Testis (tissue), 3 donors: ENCODE data around the gene OXCT1. TPM values are rescaled to one million over a fixed set of nuclear protein-coding genes. Genes with fewer than 3 reads are reported as not detected.
"Not testable (repeated sequence)": the region's sequence is repeated elsewhere in the genome, so short reads cannot be mapped to it uniquely, and the experiment has no call there.

Experiments
- DNase-seq: peaks from one replicate; pipeline ENCODE4 v3.0.0-alpha.2; 2019
- H3K27ac ChIP-seq, 2 donors: fragments of 200-600 bp; sonication (generic); one replicate each; pipeline ENCODE4 v1.5.1; 2019
- H3K27me3 ChIP-seq: fragments of 200-600 bp; sonication (generic); one replicate; pipeline ENCODE4 v1.5.1; 2019
- H3K36me3 ChIP-seq: fragments of 200-600 bp; sonication (generic); one replicate; pipeline ENCODE4 v1.5.1; 2017; ENCODE audit warnings: low read depth; ENCODE audit errors: missing control alignments
- H3K4me1 ChIP-seq: fragments of 200-600 bp; sonication (generic); one replicate; pipeline ENCODE4 v1.5.1; 2019
- H3K4me3 ChIP-seq, 2 donors: fragments of 200-600 bp; sonication (generic); one replicate each; pipeline ENCODE4 v1.5.1; 2017 to 2019
- H3K9me3 ChIP-seq: fragments of 200-600 bp; sonication (generic); one replicate; pipeline ENCODE4 v1.5.1; 2017
- POLR2A ChIP-seq: fragments of 450-650 bp; IDR thresholded peaks from one replicate; pipeline ENCODE4 v1.6.1; 2017; ENCODE audit warnings: antibody characterized with exemption, mild to moderate bottlenecking, moderate library complexity
- WGBS, 2 donors: methylation state at CpG; one replicate each; pipeline ENCODE4 v1.1.5; 2018; 5-methylcytosine and 5-hydroxymethylcytosine counted together
- intact Hi-C: fragments of 100-400 bp; cut with DNase I; formaldehyde crosslinking; loops from one replicate; pipeline ENCODE4 v1.15.1; 2023; ENCODE audit warnings: low total_unique reads
- polyA plus RNA-seq: library from polyadenylated mRNA; stranded (reverse); fragments of 350-450 nt; fragmentation: Illumina TruSeq; extraction: RNeasy Lipid Tissue Mini Kit (QIAGEN cat#74804); gene quantifications from one replicate; pipeline ENCODE4 v1.2.3, GENCODE V29; 2014; ENCODE audit warnings: low read depth, low replicate concordance; ENCODE audit not compliant: insufficient read depth
- total RNA-seq, 2 donors: library from RNA; depleted of rRNA; stranded (reverse); fragments of >200 nt; gene quantifications; one replicate each; pipeline ENCODE4 v1.2.3, GENCODE V29; 2016
- TF ChIP-seq, protein P1 (sequence below), 3 experiments: fragments of 450-650 bp in 2 of 3; fragments of 200-600 bp in 1 of 3; sonication (generic) in 1 of 3; IDR thresholded peaks; one replicate each; pipeline ENCODE4 v1.5.1; 2016 to 2019; ENCODE audit warnings: antibody characterized with exemption in 3 of 3, mild to moderate bottlenecking in 2 of 3, moderate library complexity in 1 of 3

The OXCT1 gene
- total and polyA plus RNA-seq, 3 donors from 2014 or later: 11.7 to 22.7 (median 16.5) TPM

DNA sequence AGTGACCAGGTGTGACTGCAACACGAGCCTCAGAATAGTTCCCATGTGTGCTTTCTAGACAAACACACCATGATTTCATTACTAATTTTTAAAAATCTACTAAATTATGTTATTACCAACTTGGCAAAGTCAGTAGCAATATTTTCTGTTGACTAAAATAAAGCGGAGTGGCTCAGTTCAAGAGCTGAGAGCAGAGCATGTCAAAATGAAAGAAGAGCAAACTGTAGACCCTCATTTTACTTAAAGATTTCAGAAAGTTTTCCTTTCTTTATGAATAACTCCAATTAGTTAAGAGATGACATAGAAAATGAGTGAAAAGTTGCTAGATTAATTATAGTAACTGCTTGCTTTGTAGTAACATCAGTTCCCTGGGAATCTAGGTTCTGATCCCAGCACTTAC is 17.9 kb downstream of the OXCT1 start:
- Histone ChIP-seq H3K27me3 (no peaks in the 10 kb centered on the region), H3K27ac (no peak overlapping the region), H3K4me3 (no peak overlapping the region), H3K36me3 (no peaks in the 10 kb centered on the region), H3K9me3 (no peaks in the 10 kb centered on the region), H3K4me1 (no peaks in the 10 kb centered on the region)
- TF ChIP-seq, protein P1, sequence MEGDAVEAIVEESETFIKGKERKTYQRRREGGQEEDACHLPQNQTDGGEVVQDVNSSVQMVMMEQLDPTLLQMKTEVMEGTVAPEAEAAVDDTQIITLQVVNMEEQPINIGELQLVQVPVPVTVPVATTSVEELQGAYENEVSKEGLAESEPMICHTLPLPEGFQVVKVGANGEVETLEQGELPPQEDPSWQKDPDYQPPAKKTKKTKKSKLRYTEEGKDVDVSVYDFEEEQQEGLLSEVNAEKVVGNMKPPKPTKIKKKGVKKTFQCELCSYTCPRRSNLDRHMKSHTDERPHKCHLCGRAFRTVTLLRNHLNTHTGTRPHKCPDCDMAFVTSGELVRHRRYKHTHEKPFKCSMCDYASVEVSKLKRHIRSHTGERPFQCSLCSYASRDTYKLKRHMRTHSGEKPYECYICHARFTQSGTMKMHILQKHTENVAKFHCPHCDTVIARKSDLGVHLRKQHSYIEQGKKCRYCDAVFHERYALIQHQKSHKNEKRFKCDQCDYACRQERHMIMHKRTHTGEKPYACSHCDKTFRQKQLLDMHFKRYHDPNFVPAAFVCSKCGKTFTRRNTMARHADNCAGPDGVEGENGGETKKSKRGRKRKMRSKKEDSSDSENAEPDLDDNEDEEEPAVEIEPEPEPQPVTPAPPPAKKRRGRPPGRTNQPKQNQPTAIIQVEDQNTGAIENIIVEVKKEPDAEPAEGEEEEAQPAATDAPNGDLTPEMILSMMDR (IDR thresholded peaks at IDR 0.05): no peak
- TF ChIP-seq POLR2A: no peak
- WGBS, 2 donors: 98% methylated on average over 2 of the region's 2 CpGs
- intact Hi-C loops: loop anchor here (10.0 kb wide), 1 partner anchor 913 kb away; no protein-coding TSS in a partner anchor
- DNase-seq: no peak

DNA sequence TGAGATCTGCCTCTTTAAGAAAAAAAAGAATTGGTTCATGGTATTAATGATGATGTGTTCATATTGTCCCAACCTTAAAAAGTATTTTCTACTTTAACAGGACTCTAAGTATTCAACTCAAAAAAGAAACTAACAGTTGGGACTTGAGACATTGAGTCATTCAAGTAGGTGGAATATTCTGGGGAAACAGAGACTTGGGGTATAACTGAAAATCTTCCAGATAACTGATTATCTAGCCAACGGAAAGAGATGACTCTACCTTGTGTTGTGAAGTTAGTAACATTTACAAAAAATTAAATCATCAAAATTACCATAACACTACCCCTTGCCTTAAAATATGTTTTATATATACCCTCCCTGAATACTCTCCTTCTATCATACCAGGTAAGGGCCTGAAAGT is 19.1 kb downstream of the OXCT1 start:
- no peak for DNase-seq
- WGBS, 2 donors: 38 to 92% methylated on average over 1 of the region's 1 CpG
- Histone ChIP-seq H3K36me3 (no peaks in the 10 kb centered on the region), H3K4me1 (no peaks in the 10 kb centered on the region), H3K27me3 (no peaks in the 10 kb centered on the region), H3K4me3 (no peak overlapping the region), H3K9me3 (no peaks in the 10 kb centered on the region), H3K27ac (no peak overlapping the region)
- intact Hi-C loops: loop anchor here (10.0 kb wide), 1 partner anchor 914 kb away; no protein-coding TSS in a partner anchor
- no peak for TF ChIP-seq POLR2A
- TF ChIP-seq, protein P1 (IDR thresholded peaks at IDR 0.05): no peak

DNA sequence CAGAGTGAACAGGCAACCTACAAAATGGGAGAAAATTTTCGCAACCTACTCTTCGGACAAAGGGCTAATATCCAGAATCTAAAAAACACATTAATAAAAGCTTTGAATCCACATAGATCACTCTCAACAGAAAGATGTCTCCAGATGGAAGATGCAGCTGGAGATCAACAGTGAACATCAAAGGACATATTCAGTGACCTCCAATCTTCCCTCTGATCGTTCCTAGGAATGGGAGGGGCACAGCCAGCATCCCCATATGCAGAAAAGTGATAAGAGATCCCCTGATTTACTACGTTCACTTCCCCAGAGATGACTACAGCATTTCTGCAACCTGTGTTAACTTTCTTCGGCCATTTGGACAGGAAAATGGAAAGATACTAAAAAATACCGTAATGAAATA is 21.2 kb downstream of the OXCT1 start:
- intact Hi-C loops: no loop called here
- no peak for DNase-seq
- TF ChIP-seq, protein P1 (IDR thresholded peaks at IDR 0.05): no peak
- no peak for TF ChIP-seq POLR2A
- no peaks in the 10 kb centered on the region for H3K9me3 ChIP-seq
- no peak overlapping the region for H3K27ac ChIP-seq
- no peaks in the 10 kb centered on the region for H3K27me3 ChIP-seq
- H3K36me3 ChIP-seq: no peaks in the 10 kb centered on the region
- 90 to 99% methylated on average over 6 of the region's 6 CpGs for WGBS, 2 donors
- no peak overlapping the region for H3K4me3 ChIP-seq
- H3K4me1 ChIP-seq: no peaks in the 10 kb centered on the region

DNA sequence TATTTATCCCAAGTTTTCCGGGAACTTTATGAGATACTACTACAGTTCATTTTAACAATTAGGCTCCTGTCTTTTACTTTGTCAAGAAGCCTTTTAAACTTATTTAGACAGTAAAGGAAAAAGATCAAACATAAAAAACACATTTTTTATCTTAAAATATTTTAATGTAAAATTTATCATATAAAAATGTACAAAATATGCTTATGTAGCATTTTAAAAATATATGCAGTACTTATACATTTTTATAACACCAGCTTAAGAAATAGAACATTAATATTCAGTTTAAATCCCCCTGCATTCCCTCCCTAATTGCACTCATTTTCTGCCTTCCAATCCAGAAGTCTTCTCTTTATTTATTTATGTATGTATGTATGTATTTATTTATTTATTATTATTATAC is 24.5 kb downstream of the OXCT1 start:
- 91 to 98% methylated on average over 1 of the region's 1 CpG for WGBS, 2 donors
- H3K27me3 ChIP-seq, H3K27ac ChIP-seq, H3K4me3 ChIP-seq, DNase-seq, H3K4me1 ChIP-seq, H3K9me3 ChIP-seq, intact Hi-C loops, H3K36me3 ChIP-seq: not testable (repeated sequence)

DNA sequence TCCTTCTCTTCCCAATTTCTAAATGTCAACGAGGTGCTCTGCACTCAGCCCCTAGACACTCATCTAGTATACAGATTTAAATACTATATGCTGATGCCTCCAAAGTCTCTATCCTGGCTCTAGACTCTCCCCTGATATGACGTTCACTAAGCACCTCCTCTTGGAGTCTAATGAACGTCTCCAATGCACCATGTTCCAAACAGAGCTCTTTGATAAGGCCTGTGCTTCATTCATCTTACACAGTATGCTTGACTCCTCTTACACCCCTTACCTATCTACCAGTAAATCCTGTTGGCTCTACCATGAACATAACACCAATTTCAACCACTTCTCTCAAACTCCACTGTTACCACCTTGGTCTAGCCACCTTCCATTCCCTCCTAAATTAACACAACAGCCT is 25.7 kb downstream of the OXCT1 start:
- WGBS, 2 donors: 61 to 68% methylated on average over 3 of the region's 3 CpGs
- no peak overlapping the region for H3K27ac ChIP-seq
- no peak overlapping the region for H3K4me3 ChIP-seq
- H3K27me3 ChIP-seq: no peaks in the 10 kb centered on the region
- TF ChIP-seq, protein P1 (IDR thresholded peaks at IDR 0.05): no peak
- no peak for TF ChIP-seq POLR2A
- DNase-seq: no peak
- intact Hi-C loops: no loop called here
- no peaks in the 10 kb centered on the region for H3K9me3 ChIP-seq
- H3K36me3 ChIP-seq: no peaks in the 10 kb centered on the region
- no peaks in the 10 kb centered on the region for H3K4me1 ChIP-seq
